HEK293 (cell line): ENCODE data around the gene CRTAC1.

Source experiments
- CTCF ChIA-PET: fragments of 350-600 bp; formaldehyde crosslinking; extraction: SDS; loops from one replicate; lab custom pipeline; 2021; ENCODE audit warnings: antibody characterized with exemption; lab: Yijun Ruan, JAX
- POLR2A ChIA-PET: fragments of 300-600 bp; formaldehyde crosslinking; extraction: SDS; loops from one replicate; lab custom pipeline; 2020; ENCODE audit warnings: antibody characterized with exemption, inconsistent platforms; lab: Yijun Ruan, JAX
- H3K27ac ChIP-seq: fragments of 200-500 bp; sonication (Bioruptor generic); 2 replicates; pipeline ENCODE4 v1.5.1; 2014; ENCODE audit warnings: low read depth, low read length, control low read depth, inconsistent platforms; ENCODE audit errors: extremely low read depth
- H3K36me3 ChIP-seq, 2 experiments: fragments of 200-500 bp in 1 of 2; sonication (Bioruptor generic) in 1 of 2; 1 replicate in 1 of 2; 2 replicates in 1 of 2; pipeline ENCODE4 v1.5.1; 2014 to 2017; ENCODE audit warnings: inconsistent platforms in 2 of 2, low read length in 2 of 2; ENCODE audit not compliant: control insufficient read depth in 2 of 2, insufficient read depth in 1 of 2
- H3K4me1 ChIP-seq: fragments of 200-500 bp; sonication (Bioruptor generic); 2 replicates; pipeline ENCODE4 v1.5.1; 2014; ENCODE audit warnings: mild to moderate bottlenecking, low read length, inconsistent platforms; ENCODE audit not compliant: control insufficient read depth, insufficient read depth
- H3K4me3 ChIP-seq: 2 replicates; pipeline ENCODE4 v1.5.1; 2011; ENCODE audit warnings: low read depth, mild to moderate bottlenecking, control low read depth, low read length, moderate library complexity
- H3K9me3 ChIP-seq: fragments of 200-500 bp; sonication (Bioruptor generic); 2 replicates; pipeline ENCODE4 v1.5.1; 2014; ENCODE audit warnings: low read depth, low read length, inconsistent platforms; ENCODE audit not compliant: control insufficient read depth, insufficient read depth
- GFI1B ChIP-seq: fragments of 450-650 bp; formaldehyde crosslinking; IDR thresholded peaks from 2 replicates; pipeline ENCODE4 v1.5.1; 2016; ENCODE audit warnings: missing biosample characterization, missing genetic modification characterization
- HOXA7 ChIP-seq: sonication (generic); formaldehyde crosslinking; IDR thresholded peaks from 2 replicates; pipeline ENCODE4 v1.8.1; 2022; ENCODE audit warnings: missing genetic modification reagents, borderline replicate concordance
- HOXC10 ChIP-seq: sonication (generic); formaldehyde crosslinking; IDR thresholded peaks from 2 replicates; pipeline ENCODE4 v1.8.1; 2023; ENCODE audit warnings: mild to moderate bottlenecking, missing genetic modification reagents
- KLF10 ChIP-seq: fragments of 450-650 bp; IDR thresholded peaks from 2 replicates; pipeline ENCODE4 v1.5.1; 2018; ENCODE audit warnings: missing biosample characterization, mild to moderate bottlenecking, missing genetic modification characterization
- MYNN ChIP-seq: fragments of 450-650 bp; formaldehyde crosslinking; IDR thresholded peaks from 2 replicates; pipeline ENCODE4 v1.5.1; 2016; ENCODE audit warnings: missing biosample characterization, missing genetic modification characterization, borderline replicate concordance
- PRDM10 ChIP-seq: fragments of 450-650 bp; formaldehyde crosslinking; IDR thresholded peaks from 2 replicates; pipeline ENCODE4 v1.5.1; 2016; ENCODE audit warnings: missing biosample characterization, missing genetic modification characterization
- SCRT1 ChIP-seq: fragments of 450-650 bp; formaldehyde crosslinking; IDR thresholded peaks from 2 replicates; pipeline ENCODE4 v1.5.1; 2016; ENCODE audit warnings: missing biosample characterization, missing genetic modification characterization, borderline replicate concordance
- ZFP69B ChIP-seq: fragments of 450-650 bp; formaldehyde crosslinking; IDR thresholded peaks from 2 replicates; pipeline ENCODE4 v1.5.1; 2016; ENCODE audit warnings: missing biosample characterization, missing genetic modification characterization
- ZNF138 ChIP-seq: fragments of 450-650 bp; formaldehyde crosslinking; IDR thresholded peaks from 2 replicates; pipeline ENCODE4 v1.5.1; 2016; ENCODE audit warnings: missing biosample characterization, missing genetic modification characterization, borderline replicate concordance
- ZNF184 ChIP-seq: fragments of 450-650 bp; IDR thresholded peaks from 2 replicates; pipeline ENCODE4 v1.5.1; 2018; ENCODE audit warnings: missing biosample characterization, mild to moderate bottlenecking, missing genetic modification characterization
- ZNF302 ChIP-seq: fragments of 450-650 bp; formaldehyde crosslinking; IDR thresholded peaks from 2 replicates; pipeline ENCODE4 v1.5.1; 2016; ENCODE audit warnings: missing biosample characterization, missing genetic modification characterization, low read depth
- ZNF354C ChIP-seq: fragments of 450-650 bp; formaldehyde crosslinking; IDR thresholded peaks from 2 replicates; pipeline ENCODE4 v1.5.1; 2016; ENCODE audit warnings: missing biosample characterization, missing genetic modification characterization, low read depth, borderline replicate concordance
- ZNF416 ChIP-seq: fragments of 450-650 bp; formaldehyde crosslinking; IDR thresholded peaks from 2 replicates; pipeline ENCODE4 v1.5.1; 2016; ENCODE audit warnings: missing biosample characterization, missing genetic modification characterization
- ZNF529 ChIP-seq: fragments of 450-650 bp; formaldehyde crosslinking; IDR thresholded peaks from 2 replicates; pipeline ENCODE4 v1.5.1; 2017; ENCODE audit warnings: missing genetic modification characterization, missing biosample characterization; ENCODE audit not compliant: insufficient replicate concordance
- ZNF549 ChIP-seq: fragments of 450-650 bp; IDR thresholded peaks from 2 replicates; pipeline ENCODE4 v1.5.1; 2018; ENCODE audit warnings: missing biosample characterization, missing genetic modification characterization, mild to moderate bottlenecking, inconsistent platforms, moderate library complexity
- ZNF623 ChIP-seq: fragments of 450-650 bp; formaldehyde crosslinking; IDR thresholded peaks from 2 replicates; pipeline ENCODE4 v1.5.1; 2016; ENCODE audit warnings: missing biosample characterization, missing genetic modification characterization
- ZNF629 ChIP-seq: fragments of 450-650 bp; formaldehyde crosslinking; IDR thresholded peaks from 2 replicates; pipeline ENCODE4 v1.5.1; 2017; ENCODE audit warnings: missing biosample characterization, missing genetic modification characterization
- ZNF677 ChIP-seq: fragments of 450-650 bp; IDR thresholded peaks from 2 replicates; pipeline ENCODE4 v1.5.0; 2018; ENCODE audit warnings: missing biosample characterization, mild to moderate bottlenecking, missing genetic modification characterization, moderate library complexity
- ZNF692 ChIP-seq: fragments of 450-650 bp; formaldehyde crosslinking; IDR thresholded peaks from 2 replicates; pipeline ENCODE4 v1.5.1; 2016; ENCODE audit warnings: missing biosample characterization, missing genetic modification characterization
- ZNF777 ChIP-seq: fragments of 450-650 bp; formaldehyde crosslinking; IDR thresholded peaks from 2 replicates; pipeline ENCODE4 v1.5.1; 2017; ENCODE audit warnings: missing biosample characterization, missing genetic modification characterization, borderline replicate concordance
- ZNF785 ChIP-seq: fragments of 450-650 bp; formaldehyde crosslinking; IDR thresholded peaks from 2 replicates; pipeline ENCODE4 v1.5.1; 2016; ENCODE audit warnings: missing biosample characterization, missing genetic modification characterization
- ZNF791 ChIP-seq: fragments of 450-650 bp; formaldehyde crosslinking; IDR thresholded peaks from 2 replicates; pipeline ENCODE4 v1.5.1; 2016; ENCODE audit warnings: missing biosample characterization, missing genetic modification characterization
- ZNF792 ChIP-seq: fragments of 450-650 bp; formaldehyde crosslinking; IDR thresholded peaks from 2 replicates; pipeline ENCODE4 v1.5.1; 2016; ENCODE audit warnings: missing biosample characterization, missing genetic modification characterization
- TF ChIP-seq, protein P1 (sequence below): fragments of 450-650 bp; formaldehyde crosslinking; IDR thresholded peaks from 2 replicates; pipeline ENCODE4 v1.5.1; 2016; ENCODE audit warnings: missing biosample characterization, missing genetic modification characterization
- TF ChIP-seq, protein P2 (sequence below): fragments of 450-650 bp; formaldehyde crosslinking; IDR thresholded peaks from 2 replicates; pipeline ENCODE4 v1.5.1; 2016; ENCODE audit warnings: missing biosample characterization, missing genetic modification characterization

The CRTAC1 gene

DNA sequence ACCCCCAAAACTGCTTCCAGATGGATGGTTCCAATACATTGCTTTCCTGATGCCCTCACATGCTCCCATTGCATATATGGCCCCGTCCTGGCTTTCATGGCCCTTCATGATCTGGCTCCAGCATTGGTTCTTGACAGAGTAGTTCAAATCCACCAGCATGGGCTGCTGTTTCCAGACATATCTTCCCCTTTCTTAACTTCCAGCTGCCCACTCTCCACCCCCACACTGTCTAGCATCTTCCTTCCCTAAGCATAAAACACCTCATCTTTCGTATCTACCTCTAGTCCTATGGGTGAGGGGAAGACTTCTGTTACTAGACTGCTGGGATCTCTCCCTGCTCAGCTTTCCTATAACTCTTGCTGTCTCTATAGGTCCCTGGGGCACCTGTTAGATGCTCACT, 194.0 kb downstream of the CRTAC1 start:
- Histone ChIP-seq H3K4me1 (no peaks in the 10 kb centered on the region), H3K27ac (no peak overlapping the region), H3K9me3 (no peaks in the 10 kb centered on the region), H3K36me3 (no peaks in the 10 kb centered on the region), H3K4me3 (no peak overlapping the region)
- no peak for TF ChIP-seq SCRT1 (tag by site-specific recombination)
- no peak for TF ChIP-seq HOXA7 (CRISPR knock-in tag)
- TF ChIP-seq KLF10 (tag by site-specific recombination) = no peak
- no peak for TF ChIP-seq HOXC10 (CRISPR knock-in tag)
- no peak for TF ChIP-seq GFI1B (tag by site-specific recombination)
- ChIA-PET POLR2A (no interaction called here), CTCF (no interaction called here)

GRCh38 chr10:97831259-97831658, 199.2 kb downstream of the CRTAC1 start:
- no peaks in the 10 kb centered on the region for H3K36me3 ChIP-seq
- H3K4me3 ChIP-seq = no peak overlapping the region
- ChIA-PET POLR2A (no interaction called here), CTCF (interaction anchor here (1.0 kb wide), 1 partner anchor 38 kb away, joined by 3 read pairs; no protein-coding TSS in a partner anchor)
- H3K9me3 ChIP-seq = no peaks in the 10 kb centered on the region
- H3K4me1 ChIP-seq = no peaks in the 10 kb centered on the region
- TF ChIP-seq ZNF623 (no peak), ZNF354C (tag by site-specific recombination) (no peak), ZNF692 (no peak), ZFP69B (tag by site-specific recombination) (no peak), ZNF677 (tag by site-specific recombination) (no peak), ZNF529 (tag by site-specific recombination) (no peak), ZNF791 (tag by site-specific recombination) (no peak), ZNF629 (tag by site-specific recombination) (no peak), PRDM10 (tag by site-specific recombination) (no peak), ZNF184 (tag by site-specific recombination) (no peak)
- TF ChIP-seq, protein P1, sequence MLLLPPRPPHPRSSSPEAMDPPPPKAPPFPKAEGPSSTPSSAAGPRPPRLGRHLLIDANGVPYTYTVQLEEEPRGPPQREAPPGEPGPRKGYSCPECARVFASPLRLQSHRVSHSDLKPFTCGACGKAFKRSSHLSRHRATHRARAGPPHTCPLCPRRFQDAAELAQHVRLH (tag by site-specific recombination) = no peak
- no peak overlapping the region for H3K27ac ChIP-seq

GRCh38 chr10:97830064-97830463, 200.4 kb downstream of the CRTAC1 start:
- Histone ChIP-seq H3K36me3 (no peaks in the 10 kb centered on the region), H3K27ac (no peak overlapping the region), H3K4me3 (no peak overlapping the region), H3K4me1 (no peaks in the 10 kb centered on the region), H3K9me3 (no peaks in the 10 kb centered on the region)
- ChIA-PET CTCF (interaction anchor here (0.9 kb wide), 1 partner anchor 39 kb away, joined by 3 read pairs; no protein-coding TSS in a partner anchor), POLR2A (no interaction called here)
- TF ChIP-seq ZNF416 = no peak
- TF ChIP-seq, protein P2, sequence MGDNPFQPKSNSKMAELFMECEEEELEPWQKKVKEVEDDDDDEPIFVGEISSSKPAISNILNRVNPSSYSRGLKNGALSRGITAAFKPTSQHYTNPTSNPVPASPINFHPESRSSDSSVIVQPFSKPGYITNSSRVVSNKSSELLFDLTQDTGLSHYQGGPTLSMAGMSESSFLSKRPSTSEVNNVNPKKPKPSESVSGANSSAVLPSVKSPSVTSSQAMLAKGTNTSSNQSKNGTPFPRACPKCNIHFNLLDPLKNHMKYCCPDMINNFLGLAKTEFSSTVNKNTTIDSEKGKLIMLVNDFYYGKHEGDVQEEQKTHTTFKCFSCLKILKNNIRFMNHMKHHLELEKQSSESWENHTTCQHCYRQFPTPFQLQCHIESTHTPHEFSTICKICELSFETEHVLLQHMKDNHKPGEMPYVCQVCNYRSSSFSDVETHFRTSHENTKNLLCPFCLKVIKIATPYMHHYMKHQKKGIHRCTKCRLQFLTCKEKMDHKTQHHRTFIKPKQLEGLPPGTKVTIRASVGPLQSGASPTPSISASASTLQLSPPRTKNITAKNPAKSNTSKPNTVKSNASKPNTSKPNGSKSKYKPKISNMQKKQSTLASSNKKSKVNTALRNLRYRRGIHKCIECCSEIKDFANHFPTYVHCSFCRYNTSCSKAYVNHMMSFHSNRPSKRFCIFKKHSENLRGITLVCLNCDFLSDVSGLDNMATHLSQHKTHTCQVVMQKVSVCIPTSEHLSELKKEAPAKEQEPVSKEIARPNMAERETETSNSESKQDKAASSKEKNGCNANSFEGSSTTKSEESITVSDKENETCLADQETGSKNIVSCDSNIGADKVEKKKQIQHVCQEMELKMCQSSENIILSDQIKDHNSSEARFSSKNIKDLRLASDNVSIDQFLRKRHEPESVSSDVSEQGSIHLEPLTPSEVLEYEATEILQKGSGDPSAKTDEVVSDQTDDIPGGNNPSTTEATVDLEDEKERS (tag by site-specific recombination) = no peak
- no peak for TF ChIP-seq GFI1B (tag by site-specific recombination)
- no peak for TF ChIP-seq ZNF302 (tag by site-specific recombination)
- no peak for TF ChIP-seq ZNF785 (tag by site-specific recombination)
- no peak for TF ChIP-seq ZNF549 (tag by site-specific recombination)
- TF ChIP-seq ZNF792 (tag by site-specific recombination) = no peak
- TF ChIP-seq ZNF138 (tag by site-specific recombination) = no peak
- no peak for TF ChIP-seq MYNN (tag by site-specific recombination)
- TF ChIP-seq ZNF777 = no peak
